ENCODE data around the gene ACSL1.
A peak's percentile ranks its signal among the peaks of the same experiment; 100 is the strongest.

Gene ACSL1

GRCh38 chr4:184824081-184824775 lies 1.5 kb downstream of the ACSL1 start:
- no peak for TF ChIP-seq POLR2AphosphoS5 (IDR thresholded peaks at IDR 0.05; ENCODE audit: low read depth)
- TF ChIP-seq REST (IDR thresholded peaks at IDR 0.05; ENCODE audit: insufficient replicate concordance, low read depth): no peak
- no peak for TF ChIP-seq GABPA (IDR thresholded peaks at IDR 0.05; ENCODE audit: low read depth)
- no peak for TF ChIP-seq SPI1 (IDR thresholded peaks at IDR 0.05; ENCODE audit: borderline replicate concordance, low read depth)
- no peak for TF ChIP-seq CTCF (IDR thresholded peaks at IDR 0.05; ENCODE audit: insufficient read depth, low read length)
- no peak for DNase-seq (ENCODE audit: low read depth in 1 of 2, low spot score in 1 of 2)
- Histone ChIP-seq H3K27ac (replicated peaks) (no peak overlapping the region; the same call in 1 of the 2 replicates), H3K27me3 (ENCODE audit: insufficient read depth, poor library complexity, severe bottlenecking) (no peaks in the 10 kb centered on the region), H3K4me3 (replicated peaks; ENCODE audit: insufficient read depth, low read length) (peak overlapping the region; percentile 59)

- H3K4me3 ChIP-seq (replicated peaks; ENCODE audit: insufficient read depth, low read length): peak overlapping the region; percentile 59
- TF ChIP-seq POLR2AphosphoS5 (IDR thresholded peaks at IDR 0.05; ENCODE audit: low read depth) (no peak), SPI1 (IDR thresholded peaks at IDR 0.05; ENCODE audit: borderline replicate concordance, low read depth) (no peak), REST (IDR thresholded peaks at IDR 0.05; ENCODE audit: insufficient replicate concordance, low read depth) (no peak), CTCF (IDR thresholded peaks at IDR 0.05; ENCODE audit: insufficient read depth, low read length) (no peak), GABPA (IDR thresholded peaks at IDR 0.05; ENCODE audit: low read depth) (no peak)
- DNase-seq (ENCODE audit: low read depth in 1 of 2, low spot score in 1 of 2): no peak
- no peak overlapping the region; the same call in 1 of the 2 replicates for H3K27ac ChIP-seq (replicated peaks)
- H3K27me3 ChIP-seq (ENCODE audit: insufficient read depth, poor library complexity, severe bottlenecking): no peaks in the 10 kb centered on the region
Measured at GRCh38 chr4:184823014-184823413, 2.8 kb downstream of the ACSL1 start.

GRCh38 chr4:184822356-184822755 lies 3.4 kb downstream of the ACSL1 start:
- no peak for TF ChIP-seq POLR2AphosphoS5 (IDR thresholded peaks at IDR 0.05; ENCODE audit: low read depth)
- TF ChIP-seq CTCF (IDR thresholded peaks at IDR 0.05; ENCODE audit: insufficient read depth, low read length): no peak
- TF ChIP-seq SPI1 (IDR thresholded peaks at IDR 0.05; ENCODE audit: borderline replicate concordance, low read depth): no peak
- no peak for TF ChIP-seq GABPA (IDR thresholded peaks at IDR 0.05; ENCODE audit: low read depth)
- no peak for TF ChIP-seq REST (IDR thresholded peaks at IDR 0.05; ENCODE audit: insufficient replicate concordance, low read depth)
- DNase-seq (ENCODE audit: low read depth in 1 of 2, low spot score in 1 of 2): no peak
- Histone ChIP-seq H3K4me3 (replicated peaks; ENCODE audit: insufficient read depth, low read length) (no peak overlapping the region), H3K27me3 (ENCODE audit: insufficient read depth, poor library complexity, severe bottlenecking) (no peaks in the 10 kb centered on the region), H3K27ac (replicated peaks) (no peak overlapping the region)

All from HL-60 (cell line).